CD4-positive, alpha-beta memory T cell (primary cell): ENCODE data around the gene HSPH1. TPM values are rescaled to one million over a fixed set of nuclear protein-coding genes. Genes with fewer than 3 reads are reported as not detected.

Source experiments
- CTCF ChIA-PET: fragments of 350-600 bp; sonication (Branson Sonifier 250); formaldehyde crosslinking; loops from one replicate; lab custom pipeline; 2021; ENCODE audit warnings: inconsistent platforms; ENCODE audit not compliant: partially characterized antibody; lab: Charles Lee
- POLR2A ChIA-PET: fragments of 350-600 bp; sonication (Branson Sonifier 250); formaldehyde crosslinking; loops from one replicate; lab custom pipeline; 2021; ENCODE audit not compliant: partially characterized antibody; lab: Charles Lee
- DNase-seq, 5 donors: peaks; one replicate each; pipeline versions ENCODE4 v3.0.0 to v3.0.0-alpha.2; 2020 to 2022; ENCODE audit warnings: mixed read lengths in 1 of 5
- H3K27ac ChIP-seq: one replicate; pipeline ENCODE4 v1.7.0; 2013; ENCODE audit warnings: low read depth, low read length
- H3K27me3 ChIP-seq: 2 replicates; pipeline ENCODE4 v1.7.0; 2013; ENCODE audit warnings: mild to moderate bottlenecking, low read length, moderate library complexity; ENCODE audit not compliant: insufficient read depth
- H3K36me3 ChIP-seq: 2 replicates; pipeline ENCODE4 v1.7.0; 2013; ENCODE audit warnings: mild to moderate bottlenecking, low read length, moderate library complexity; ENCODE audit not compliant: insufficient read depth
- H3K4me1 ChIP-seq: 2 replicates; pipeline ENCODE4 v1.7.0; 2013; ENCODE audit warnings: mild to moderate bottlenecking, low read length, moderate library complexity; ENCODE audit not compliant: insufficient read depth
- H3K4me3 ChIP-seq, 2 donors: one replicate each; pipeline ENCODE4 v1.7.0; 2013; ENCODE audit warnings: low read length in 2 of 2, mild to moderate bottlenecking in 1 of 2
- H3K9me3 ChIP-seq, 2 donors: one replicate each; pipeline ENCODE4 v1.7.0; 2013; ENCODE audit warnings: low read length in 2 of 2, control low read depth in 1 of 2; ENCODE audit not compliant: control insufficient read depth in 1 of 2
- H3K27ac Mint-ChIP-seq, 7 donors: one replicate each; pipeline ENCODE4 v1.8.0; 2020 to 2021; ENCODE audit warnings: mixed read lengths in 7 of 7, mild to moderate bottlenecking in 6 of 7, inconsistent platforms in 3 of 7, moderate library complexity in 3 of 7
- H3K27me3 Mint-ChIP-seq, 2 donors: one replicate each; pipeline ENCODE4 v1.8.0; 2020 to 2021; ENCODE audit warnings: mixed read lengths in 2 of 2
- H3K36me3 Mint-ChIP-seq, 2 donors: one replicate each; pipeline ENCODE4 v1.8.0; 2020 to 2021; ENCODE audit warnings: mixed read lengths in 2 of 2, inconsistent platforms in 1 of 2, mild to moderate bottlenecking in 1 of 2
- H3K4me1 Mint-ChIP-seq, 4 donors: one replicate each; pipeline ENCODE4 v1.8.0; 2020 to 2021; ENCODE audit warnings: mixed read lengths in 4 of 4, mild to moderate bottlenecking in 1 of 4
- H3K4me3 Mint-ChIP-seq, 8 donors: one replicate each; pipeline ENCODE4 v1.8.0; 2020 to 2021; ENCODE audit warnings: mixed read lengths in 8 of 8, mild to moderate bottlenecking in 7 of 8, moderate library complexity in 6 of 8, inconsistent platforms in 3 of 8
- H3K9me3 Mint-ChIP-seq, 8 donors: one replicate each; pipeline ENCODE4 v1.8.0; 2020 to 2021; ENCODE audit warnings: mixed read lengths in 8 of 8, mild to moderate bottlenecking in 5 of 8, inconsistent platforms in 3 of 8, moderate library complexity in 1 of 8
- intact Hi-C: fragments of 100-400 bp; cut with micrococcal nuclease; formaldehyde crosslinking; loops from one replicate; pipeline ENCODE4 v1.15.1; 2023
- polyA plus RNA-seq, 2 donors: library from polyadenylated mRNA; unstranded; fragments of 300-500 nt; fragmentation: Illumina TruSeq; gene quantifications; one replicate each; pipeline ENCODE4 v1.2.3, GENCODE V29; 2021
- total RNA-seq, 2 experiments: library from RNA; stranded (reverse); gene quantifications; one replicate each; pipeline ENCODE4 v1.2.3, GENCODE V29; 2021

Gene HSPH1
- total and polyA plus RNA-seq, 4 experiments from 2014 or later = 39.9 to 75.5 (median 58.6) TPM

DNA sequence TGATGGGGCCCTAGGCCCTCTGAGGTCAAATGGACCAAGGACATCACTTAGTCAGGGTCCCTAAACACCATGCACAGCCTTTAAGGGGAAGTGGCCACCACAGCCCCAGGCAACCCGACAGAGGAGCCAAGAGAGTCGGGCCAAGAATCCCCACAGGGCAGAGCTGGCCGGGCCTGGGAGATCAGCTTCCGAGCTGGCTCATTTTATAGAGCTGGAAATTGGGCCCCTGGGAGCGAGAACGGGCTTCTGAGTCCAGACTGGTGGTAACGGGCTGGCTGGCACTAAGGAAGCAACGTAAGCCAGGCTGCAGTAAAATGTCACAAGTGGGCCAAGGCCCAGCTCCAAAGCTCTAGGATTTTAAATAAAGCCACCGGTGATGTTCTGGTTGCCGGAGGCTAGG, 51.1 kb downstream of the HSPH1 start:
- H3K4me3 ChIP-seq = no peak overlapping the region

DNA sequence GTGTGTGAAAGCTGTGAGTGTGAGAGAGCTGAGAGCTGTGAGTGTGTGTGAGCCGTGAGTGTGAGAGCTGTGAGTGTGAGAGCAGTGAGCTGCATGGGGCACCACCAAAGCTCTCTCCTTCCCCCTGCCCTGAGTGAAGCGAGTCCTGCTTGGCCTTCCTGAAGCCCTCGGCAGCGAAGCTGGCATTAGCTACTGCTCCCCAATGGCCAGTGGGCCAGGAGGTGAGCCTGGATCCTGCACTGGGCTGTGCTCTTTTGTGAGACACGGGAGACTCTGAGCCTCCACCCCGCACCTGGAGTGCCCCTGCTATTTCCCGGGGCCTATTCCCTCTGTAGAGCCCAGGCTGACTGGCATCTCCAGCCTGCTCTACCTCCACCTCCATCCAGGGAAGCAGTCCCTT, 51.5 kb downstream of the HSPH1 start:
- Mint-ChIP-seq H3K9me3 (no peaks in the 10 kb centered on the region), H3K4me3 (no peak overlapping the region), H3K27ac (no peak overlapping the region), H3K27me3 (peaks cover 4 to 6% of the 10 kb centered on the region in 2 donors), H3K4me1 (no peaks in the 10 kb centered on the region), H3K36me3 (no peaks in the 10 kb centered on the region)
- intact Hi-C loops = no loop called here
- ChIA-PET CTCF (interaction anchor here (1.2 kb wide), 1 partner anchor 66 kb away, joined by 3 read pairs; no protein-coding TSS in a partner anchor), POLR2A (no interaction called here)
- H3K4me1 ChIP-seq = no peaks in the 10 kb centered on the region
- no peak for DNase-seq
- no peak overlapping the region for H3K27ac ChIP-seq
- no peaks in the 10 kb centered on the region for H3K36me3 ChIP-seq
- H3K4me3 ChIP-seq = no peak overlapping the region
- H3K27me3 ChIP-seq = no peaks in the 10 kb centered on the region
- H3K9me3 ChIP-seq = no peaks in the 10 kb centered on the region

More for the DNA sequence above, 51.1 kb downstream of the HSPH1 start:
- Mint-ChIP-seq H3K36me3 (no peaks in the 10 kb centered on the region), H3K4me1 (no peaks in the 10 kb centered on the region), H3K27me3 (peaks cover 5 to 8% of the 10 kb centered on the region in 2 donors), H3K9me3 (no peaks in the 10 kb centered on the region), H3K27ac (no peak overlapping the region), H3K4me3 (no peak overlapping the region)
- intact Hi-C loops = no loop called here
- Histone ChIP-seq H3K36me3 (no peaks in the 10 kb centered on the region), H3K4me1 (no peaks in the 10 kb centered on the region), H3K9me3 (no peaks in the 10 kb centered on the region), H3K27ac (no peak overlapping the region), H3K27me3 (no peaks in the 10 kb centered on the region)
- no peak for DNase-seq
- ChIA-PET CTCF (no interaction called here), POLR2A (no interaction called here)

GRCh38 chr13:31107109-31107508, 54.6 kb downstream of the HSPH1 start:
- Mint-ChIP-seq H3K27me3 (peaks cover 3 to 5% of the 10 kb centered on the region in 2 donors), H3K36me3 (no peaks in the 10 kb centered on the region), H3K4me1 (no peaks in the 10 kb centered on the region), H3K27ac (no peak overlapping the region), H3K9me3 (no peaks in the 10 kb centered on the region), H3K4me3 (no peak overlapping the region)
- no peak for DNase-seq
- H3K4me1 ChIP-seq = no peaks in the 10 kb centered on the region
- no peaks in the 10 kb centered on the region for H3K27me3 ChIP-seq
- no peaks in the 10 kb centered on the region for H3K9me3 ChIP-seq
- POLR2A ChIA-PET = no interaction called here
- H3K4me3 ChIP-seq = no peak overlapping the region
- no peaks in the 10 kb centered on the region for H3K36me3 ChIP-seq
- intact Hi-C loops = no loop called here
- no peak overlapping the region for H3K27ac ChIP-seq
- CTCF ChIA-PET = interaction anchor here (1.1 kb wide), 1 partner anchor 8 kb away, joined by 3 read pairs; no protein-coding TSS in a partner anchor

- DNase-seq = no peak
- Histone ChIP-seq H3K4me3 (no peak overlapping the region), H3K9me3 (no peaks in the 10 kb centered on the region), H3K4me1 (no peaks in the 10 kb centered on the region), H3K36me3 (no peaks in the 10 kb centered on the region), H3K27ac (no peak overlapping the region), H3K27me3 (no peaks in the 10 kb centered on the region)
- Mint-ChIP-seq H3K27ac (no peak overlapping the region), H3K4me3 (no peak overlapping the region), H3K27me3 (peaks cover 3 to 7% of the 10 kb centered on the region in 2 donors), H3K36me3 (no peaks in the 10 kb centered on the region), H3K4me1 (no peaks in the 10 kb centered on the region), H3K9me3 (no peaks in the 10 kb centered on the region)
- CTCF ChIA-PET = no interaction called here
- POLR2A ChIA-PET = no interaction called here
- intact Hi-C loops = no loop called here
Measured at GRCh38 chr13:31105856-31106255, 55.8 kb downstream of the HSPH1 start.

DNA sequence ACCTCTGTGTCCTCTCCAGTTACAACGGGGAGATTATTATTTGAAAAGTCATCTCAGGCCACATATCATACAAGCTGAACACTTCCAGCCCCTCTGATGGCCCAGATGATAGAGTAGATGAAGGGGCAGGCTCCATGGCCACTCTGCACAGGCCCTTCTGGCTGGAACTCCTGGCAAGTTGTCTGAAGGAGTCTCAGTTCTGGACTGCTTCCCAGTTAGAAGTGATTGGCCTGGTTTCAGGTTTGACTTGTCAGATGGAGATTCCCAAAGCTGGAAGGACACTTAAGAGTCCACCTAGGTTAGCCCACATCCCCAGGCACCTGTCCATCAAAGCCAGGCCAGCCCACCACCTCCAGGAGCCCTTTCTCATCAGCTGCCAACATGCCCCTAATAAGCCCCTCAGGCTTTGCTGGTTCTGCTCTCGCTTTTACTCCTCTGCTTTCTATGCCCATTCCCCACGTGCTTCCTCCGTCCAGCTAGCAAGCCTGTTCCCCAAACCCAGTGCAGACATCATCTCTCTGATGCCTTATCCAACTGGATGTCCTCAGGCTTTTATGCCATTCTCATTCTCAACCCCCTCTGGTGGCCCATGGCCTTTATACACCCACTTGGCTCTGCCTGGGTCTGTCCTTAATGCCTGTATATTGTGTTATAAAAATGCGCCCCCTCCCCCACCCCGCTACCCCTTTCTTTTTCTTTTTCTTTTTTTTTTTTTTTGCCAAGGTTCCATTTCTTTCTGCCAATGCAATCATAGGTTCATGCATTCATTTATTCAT, 56.5 kb downstream of the HSPH1 start:
- intact Hi-C loops = no loop called here
- H3K27ac Mint-ChIP-seq = no peak overlapping the region
- CTCF ChIA-PET = no interaction called here
- no peaks in the 10 kb centered on the region for H3K9me3 Mint-ChIP-seq
- DNase-seq = no peak
- no peaks in the 10 kb centered on the region for H3K4me1 Mint-ChIP-seq
- no peak overlapping the region for H3K4me3 Mint-ChIP-seq
- H3K27me3 Mint-ChIP-seq = peaks cover 8% of the 10 kb centered on the region in 2 donors
- H3K27me3 ChIP-seq = no peaks in the 10 kb centered on the region
- no peaks in the 10 kb centered on the region for H3K4me1 ChIP-seq
- no peaks in the 10 kb centered on the region for H3K36me3 ChIP-seq
- no peak overlapping the region for H3K27ac ChIP-seq
- POLR2A ChIA-PET = no interaction called here
- H3K36me3 Mint-ChIP-seq = no peaks in the 10 kb centered on the region
- no peaks in the 10 kb centered on the region for H3K9me3 ChIP-seq
- H3K4me3 ChIP-seq = no peak overlapping the region

GRCh38 chr13:31102905-31103304, 58.8 kb downstream of the HSPH1 start:
- Mint-ChIP-seq H3K36me3 (no peaks in the 10 kb centered on the region), H3K27me3 (peaks cover 12 to 18% of the 10 kb centered on the region in 2 donors), H3K27ac (no peak overlapping the region), H3K4me1 (no peaks in the 10 kb centered on the region), H3K4me3 (no peak overlapping the region), H3K9me3 (no peaks in the 10 kb centered on the region)
- no peaks in the 10 kb centered on the region for H3K27me3 ChIP-seq
- intact Hi-C loops = no loop called here
- H3K36me3 ChIP-seq = no peaks in the 10 kb centered on the region
- H3K9me3 ChIP-seq = no peaks in the 10 kb centered on the region
- no peak overlapping the region for H3K4me3 ChIP-seq
- DNase-seq = no peak
- POLR2A ChIA-PET = no interaction called here
- no peak overlapping the region for H3K27ac ChIP-seq
- CTCF ChIA-PET = no interaction called here
- no peaks in the 10 kb centered on the region for H3K4me1 ChIP-seq

- intact Hi-C loops = no loop called here
- no peak for DNase-seq
- Mint-ChIP-seq H3K9me3 (peaks cover 0 to 2% (median 0%) of the 10 kb centered on the region in 8 donors), H3K4me1 (no peaks in the 10 kb centered on the region), H3K27me3 (peaks cover 18 to 19% of the 10 kb centered on the region in 2 donors), H3K27ac (no peak overlapping the region), H3K36me3 (no peaks in the 10 kb centered on the region), H3K4me3 (no peak overlapping the region)
- H3K4me1 ChIP-seq = no peaks in the 10 kb centered on the region
- H3K36me3 ChIP-seq = no peaks in the 10 kb centered on the region
- POLR2A ChIA-PET = no interaction called here
- H3K4me3 ChIP-seq = no peak overlapping the region
- H3K27ac ChIP-seq = no peak overlapping the region
- CTCF ChIA-PET = no interaction called here
- H3K9me3 ChIP-seq = no peaks in the 10 kb centered on the region
- H3K27me3 ChIP-seq = no peaks in the 10 kb centered on the region
Measured at GRCh38 chr13:31101472-31102170, 60.1 kb downstream of the HSPH1 start.
